Gastrocnemius medialis (tissue), 4 donors: ENCODE measurements around the gene SLX4IP. TPM values are rescaled to one million over a fixed set of nuclear protein-coding genes. Genes with fewer than 3 reads are reported as not detected.
"Not testable (repeated sequence)": the region's sequence is repeated elsewhere in the genome, so short reads cannot be mapped to it uniquely, and the experiment has no call there.

Source experiments
- ATAC-seq, 2 donors: fragments of 150-250 bp; one replicate each; pipeline ENCODE4 v1.9.1; 2016
- DNase-seq, 2 donors: peaks; one replicate each; pipeline ENCODE4 v3.0.0-alpha.2; 2019
- H3K27ac ChIP-seq, 4 donors: fragments of 200-600 bp; sonication (generic); 1 replicate in 1 of 4; 2 replicates in 3 of 4; pipeline ENCODE4 v1.5.1; 2016 to 2018; ENCODE audit warnings: mild to moderate bottlenecking in 2 of 4, moderate library complexity in 1 of 4
- H3K27me3 ChIP-seq, 3 donors: fragments of 200-600 bp; sonication (generic) in 2 of 3; 1 replicate in 1 of 3; 2 replicates in 2 of 3; pipeline versions ENCODE4 v1.5.1 to v1.6.0; 2016 to 2019; ENCODE audit warnings: mild to moderate bottlenecking in 1 of 3, moderate library complexity in 1 of 3
- H3K36me3 ChIP-seq, 2 donors: fragments of 200-600 bp; sonication (generic) in 1 of 2; one replicate each; pipeline ENCODE4 v1.5.1; 2017 to 2018
- H3K4me1 ChIP-seq, 2 donors: fragments of 200-600 bp; sonication (generic) in 1 of 2; one replicate each; pipeline ENCODE4 v1.5.1; 2016 to 2017; ENCODE audit warnings: mild to moderate bottlenecking in 2 of 2
- H3K4me3 ChIP-seq, 4 donors: fragments of 200-600 bp; sonication (generic) in 3 of 4; 1 replicate in 1 of 4; 2 replicates in 3 of 4; pipeline ENCODE4 v1.5.1; 2016 to 2019; ENCODE audit warnings: mild to moderate bottlenecking in 2 of 4
- H3K9me3 ChIP-seq, 3 donors: fragments of 200-600 bp; sonication (generic) in 2 of 3; 1 replicate in 1 of 3; 2 replicates in 2 of 3; pipeline ENCODE4 v1.5.1; 2016 to 2019
- POLR2A ChIP-seq, 2 donors: fragments of 450-650 bp; IDR thresholded peaks; one replicate each; pipeline ENCODE4 v1.6.1; 2017; ENCODE audit warnings: antibody characterized with exemption in 2 of 2, mild to moderate bottlenecking in 2 of 2, moderate library complexity in 2 of 2
- in situ Hi-C, 4 donors: fragments of 200-750 bp; cut with MboI; loops; one replicate each; pipeline versions ENCODE4 v1.15.0 to v1.8.0; 2017; ENCODE audit warnings: low sequenced_read_pairs in 4 of 4
- intact Hi-C: fragments of 100-400 bp; cut with DNase I; formaldehyde crosslinking; loops from one replicate; pipeline ENCODE4 v1.15.1; 2023; ENCODE audit warnings: low total_unique reads
- total RNA-seq, 4 donors: library from RNA; depleted of rRNA; stranded (reverse); fragments of >200 nt; gene quantifications; one replicate each; pipeline versions ENCODE4 v1.1.0 to v1.2.3, GENCODE V29; 2016
- TF ChIP-seq, protein P1 (sequence below), 5 experiments: fragments of 450-650 bp in 3 of 5; fragments of 200-600 bp in 2 of 5; sonication (generic) in 2 of 5; IDR thresholded peaks in 4 of 5; conservative IDR thresholded peaks in 1 of 5; 1 replicate in 4 of 5; 2 replicates in 1 of 5; pipeline ENCODE4 v1.5.1; 2016 to 2019; ENCODE audit warnings: antibody characterized with exemption in 5 of 5, mild to moderate bottlenecking in 3 of 5, moderate library complexity in 3 of 5

SLX4IP gene
- total RNA-seq, 4 donors from 2014 or later, result 0.22 to 1.3 (median 0.71) TPM

DNA sequence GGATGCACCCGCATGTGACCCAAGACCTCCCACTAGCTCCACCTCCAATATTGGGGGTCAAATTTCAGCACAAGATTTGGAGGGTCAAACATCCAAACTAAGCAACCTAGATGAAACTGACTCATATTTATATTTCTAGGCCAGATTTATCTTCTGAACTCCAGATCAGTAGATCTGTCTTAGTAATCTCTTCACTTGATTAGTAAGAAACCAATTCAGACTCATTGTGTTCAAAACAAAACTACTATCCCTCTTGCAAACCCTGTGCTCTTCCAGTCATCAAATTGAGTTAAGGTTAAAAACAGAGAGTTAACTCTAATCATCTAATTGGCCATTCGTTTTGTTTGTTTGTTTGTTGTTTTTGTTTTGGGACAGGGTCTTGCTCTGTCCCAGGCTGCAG is 44.4 kb upstream of the SLX4IP start:
- no peaks in the 10 kb centered on the region for H3K9me3 ChIP-seq
- no peaks in the 10 kb centered on the region for H3K4me1 ChIP-seq
- intact Hi-C loops, result no loop called here
- in situ Hi-C loops, result no loop called here
- ATAC-seq, result no peak
- H3K27ac ChIP-seq, result no peak overlapping the region
- TF ChIP-seq, protein P1, sequence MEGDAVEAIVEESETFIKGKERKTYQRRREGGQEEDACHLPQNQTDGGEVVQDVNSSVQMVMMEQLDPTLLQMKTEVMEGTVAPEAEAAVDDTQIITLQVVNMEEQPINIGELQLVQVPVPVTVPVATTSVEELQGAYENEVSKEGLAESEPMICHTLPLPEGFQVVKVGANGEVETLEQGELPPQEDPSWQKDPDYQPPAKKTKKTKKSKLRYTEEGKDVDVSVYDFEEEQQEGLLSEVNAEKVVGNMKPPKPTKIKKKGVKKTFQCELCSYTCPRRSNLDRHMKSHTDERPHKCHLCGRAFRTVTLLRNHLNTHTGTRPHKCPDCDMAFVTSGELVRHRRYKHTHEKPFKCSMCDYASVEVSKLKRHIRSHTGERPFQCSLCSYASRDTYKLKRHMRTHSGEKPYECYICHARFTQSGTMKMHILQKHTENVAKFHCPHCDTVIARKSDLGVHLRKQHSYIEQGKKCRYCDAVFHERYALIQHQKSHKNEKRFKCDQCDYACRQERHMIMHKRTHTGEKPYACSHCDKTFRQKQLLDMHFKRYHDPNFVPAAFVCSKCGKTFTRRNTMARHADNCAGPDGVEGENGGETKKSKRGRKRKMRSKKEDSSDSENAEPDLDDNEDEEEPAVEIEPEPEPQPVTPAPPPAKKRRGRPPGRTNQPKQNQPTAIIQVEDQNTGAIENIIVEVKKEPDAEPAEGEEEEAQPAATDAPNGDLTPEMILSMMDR (IDR thresholded peaks at IDR 0.05 in 4 of 5, conservative IDR thresholded peaks at IDR 0.05 in 1 of 5), result no peak
- TF ChIP-seq POLR2A (IDR thresholded peaks at IDR 0.05), result no peak
- DNase-seq, result no peak
- H3K27me3 ChIP-seq, result no peaks in the 10 kb centered on the region
- H3K36me3 ChIP-seq, result no peaks in the 10 kb centered on the region
- H3K4me3 ChIP-seq, result no peak overlapping the region

DNA sequence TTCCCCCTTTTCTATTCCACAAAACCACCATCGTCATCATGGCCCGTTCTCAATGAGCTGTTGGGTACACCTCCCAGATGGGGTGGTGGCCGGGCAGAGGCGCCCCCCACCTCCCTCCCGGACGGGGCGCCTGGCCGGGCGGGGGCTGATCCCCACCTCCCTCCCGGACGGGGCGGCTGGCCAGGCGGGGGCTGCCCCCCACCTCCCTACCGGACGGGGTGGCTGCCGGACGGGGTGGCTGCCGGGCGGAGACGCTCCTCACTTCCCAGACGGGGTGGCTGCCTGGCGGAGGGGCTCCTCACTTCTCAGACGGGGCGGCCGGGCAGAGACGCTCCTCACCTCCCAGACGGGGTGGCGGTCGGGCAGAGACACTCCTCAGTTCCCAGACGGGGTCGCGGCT is 40.4 kb upstream of the SLX4IP start:
- intact Hi-C loops, H3K36me3 ChIP-seq, DNase-seq, in situ Hi-C loops, ATAC-seq, H3K9me3 ChIP-seq, H3K4me3 ChIP-seq, H3K27me3 ChIP-seq, H3K27ac ChIP-seq, H3K4me1 ChIP-seq: not testable (repeated sequence)

DNA sequence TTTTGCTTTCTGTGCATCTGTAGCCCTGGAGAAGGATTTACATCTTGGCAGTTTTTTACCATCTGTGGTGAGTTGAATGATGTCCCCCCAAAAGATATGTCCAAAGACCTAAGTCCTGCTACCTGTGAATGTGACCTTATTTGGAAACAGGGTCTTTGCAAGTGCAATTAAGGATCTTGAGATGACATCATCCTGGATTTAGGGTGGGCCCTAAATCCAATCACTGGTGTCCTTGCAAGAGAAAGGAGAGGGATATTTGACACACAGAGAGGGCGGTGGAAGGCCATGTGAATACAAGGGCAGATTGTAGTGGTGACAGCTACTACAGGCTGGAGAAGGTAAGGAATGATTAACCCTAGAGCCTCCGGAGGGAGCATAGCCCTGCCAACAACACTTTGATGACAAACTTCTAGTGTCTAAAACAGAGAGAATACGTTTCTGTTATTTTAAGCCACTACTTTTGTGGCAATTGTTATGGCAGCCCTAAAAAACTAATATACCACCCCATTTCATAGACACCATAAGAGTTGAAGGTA is 36.2 kb upstream of the SLX4IP start:
- ATAC-seq (no peak), DNase-seq (no peak)
- H3K4me1 ChIP-seq, result no peaks in the 10 kb centered on the region
- H3K4me3 ChIP-seq, result no peak overlapping the region
- in situ Hi-C loops, result no loop called here
- no peak overlapping the region for H3K27ac ChIP-seq
- no peaks in the 10 kb centered on the region for H3K36me3 ChIP-seq
- no peaks in the 10 kb centered on the region for H3K9me3 ChIP-seq
- intact Hi-C loops, result no loop called here
- no peaks in the 10 kb centered on the region for H3K27me3 ChIP-seq
- no peak for TF ChIP-seq POLR2A (IDR thresholded peaks at IDR 0.05)
- TF ChIP-seq, protein P1 (IDR thresholded peaks at IDR 0.05 in 4 of 5, conservative IDR thresholded peaks at IDR 0.05 in 1 of 5), result no peak

DNA sequence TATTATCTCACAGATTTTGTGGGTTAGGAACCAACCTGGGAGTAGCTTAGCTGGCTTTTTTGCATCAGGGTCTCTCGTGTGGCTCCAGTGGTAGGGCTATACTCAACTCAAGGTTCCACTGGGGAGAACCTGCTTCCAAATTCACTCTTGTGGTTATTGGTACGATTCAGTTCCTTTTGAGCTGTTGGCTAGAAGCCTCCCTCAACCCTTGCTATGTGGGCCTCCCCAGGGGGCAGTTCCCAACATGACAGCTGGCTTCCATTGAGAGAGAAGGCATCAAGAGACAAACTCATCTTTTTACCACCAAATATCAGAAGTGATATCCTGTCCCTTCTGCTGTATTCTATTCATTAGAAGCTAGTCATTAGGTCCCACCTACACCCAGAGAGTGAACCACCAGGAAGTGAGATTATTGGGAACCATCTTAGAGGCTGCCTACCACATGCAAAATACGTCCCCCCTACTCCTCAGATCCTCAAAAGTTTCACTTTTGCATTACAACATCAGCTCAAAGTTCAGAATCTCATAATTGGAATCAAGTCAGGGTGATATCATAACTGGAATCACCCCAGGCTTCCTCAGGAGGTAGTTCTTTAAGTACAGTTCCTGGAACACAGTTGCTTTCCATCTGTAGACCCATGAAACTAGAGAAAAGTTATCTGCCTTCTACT is 32.0 kb upstream of the SLX4IP start:
- no peaks in the 10 kb centered on the region for H3K9me3 ChIP-seq
- H3K27me3 ChIP-seq, result no peaks in the 10 kb centered on the region

DNA sequence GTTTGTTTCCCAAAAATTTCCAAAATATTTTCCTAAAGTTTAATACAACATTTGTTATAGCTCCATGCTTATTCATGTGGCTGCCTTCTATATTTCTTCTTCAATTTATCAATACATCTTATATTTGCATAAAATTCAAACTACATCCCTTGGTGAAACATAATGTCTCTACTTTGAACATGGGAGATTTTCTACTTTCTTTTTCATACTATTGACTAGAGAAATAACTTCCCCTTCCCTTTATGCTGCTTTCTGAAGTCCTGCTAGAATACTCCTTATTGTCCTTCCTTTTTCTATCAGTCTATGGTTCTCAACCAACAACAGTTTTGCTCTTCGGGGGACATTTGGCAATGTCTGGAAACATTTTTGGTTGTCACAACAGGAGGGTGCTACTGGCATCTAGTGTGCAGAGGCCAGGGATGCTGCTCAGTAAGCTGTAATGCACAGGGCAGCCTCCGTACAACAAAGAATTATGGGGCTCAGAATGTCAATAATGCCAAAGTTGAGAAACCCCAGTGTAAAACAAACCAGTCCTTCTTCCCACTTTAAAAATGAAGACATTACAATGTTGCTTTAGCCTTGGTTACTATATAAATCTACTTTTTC is 31.0 kb upstream of the SLX4IP start:
- H3K36me3 ChIP-seq, result peaks cover 0 to 33% of the 10 kb centered on the region in 2 donors

More for the DNA sequence above, 32.0 kb upstream of the SLX4IP start:
- no peaks in the 10 kb centered on the region for H3K4me1 ChIP-seq
- DNase-seq, result no peak
- in situ Hi-C loops, result no loop called here
- ATAC-seq, result no peak
- peaks cover 0 to 33% of the 10 kb centered on the region in 2 donors for H3K36me3 ChIP-seq
- TF ChIP-seq, protein P1 (IDR thresholded peaks at IDR 0.05 in 4 of 5, conservative IDR thresholded peaks at IDR 0.05 in 1 of 5), result no peak
- no peak for TF ChIP-seq POLR2A (IDR thresholded peaks at IDR 0.05)
- intact Hi-C loops, result no loop called here
- no peak overlapping the region for H3K4me3 ChIP-seq
- no peak overlapping the region for H3K27ac ChIP-seq

More for the DNA sequence above, 31.0 kb upstream of the SLX4IP start:
- Histone ChIP-seq H3K4me3 (no peak overlapping the region), H3K27ac (no peak overlapping the region), H3K27me3 (no peaks in the 10 kb centered on the region), H3K4me1 (no peaks in the 10 kb centered on the region), H3K9me3 (no peaks in the 10 kb centered on the region)
- intact Hi-C loops (no loop called here), in situ Hi-C loops (no loop called here)
- DNase-seq (no peak), ATAC-seq (no peak)
- no peak for TF ChIP-seq POLR2A (IDR thresholded peaks at IDR 0.05)
